Ascending aorta (tissue), 2 donors: ENCODE data around the gene NDUFV2. TPM values are rescaled to one million over a fixed set of nuclear protein-coding genes. Genes with fewer than 3 reads are reported as not detected.

ENCODE experiments used
- DNase-seq, 2 donors: peaks; one replicate each; pipeline ENCODE4 v3.0.0-alpha.2; 2019; ENCODE audit warnings: low spot score in 2 of 2
- H3K27ac ChIP-seq, 2 donors: fragments of 200-600 bp; sonication (generic); one replicate each; pipeline ENCODE4 v1.5.1; 2016 to 2017; ENCODE audit warnings: mild to moderate bottlenecking in 1 of 2
- H3K27me3 ChIP-seq: fragments of 200-600 bp; sonication (generic); one replicate; pipeline ENCODE4 v1.5.1; 2017
- H3K36me3 ChIP-seq, 2 donors: fragments of 200-600 bp; sonication (generic); one replicate each; pipeline ENCODE4 v1.5.1; 2016
- H3K4me1 ChIP-seq, 2 donors: fragments of 200-600 bp; sonication (generic); one replicate each; pipeline ENCODE4 v1.5.1; 2016 to 2017; ENCODE audit warnings: mild to moderate bottlenecking in 1 of 2
- H3K4me3 ChIP-seq, 2 donors: fragments of 200-600 bp; sonication (generic); one replicate each; pipeline ENCODE4 v1.5.1; 2016 to 2017; ENCODE audit warnings: mild to moderate bottlenecking in 1 of 2
- H3K9me3 ChIP-seq, 2 donors: fragments of 200-600 bp; sonication (generic); one replicate each; pipeline ENCODE4 v1.5.1; 2016
- intact Hi-C: fragments of 100-400 bp; cut with DNase I; formaldehyde crosslinking; loops from one replicate; pipeline ENCODE4 v1.15.1; 2023
- total RNA-seq: library from RNA; depleted of rRNA; stranded (reverse); fragments of >200 nt; gene quantifications from one replicate; pipeline ENCODE4 v1.1.0, GENCODE V29; 2016
- TF ChIP-seq, protein P1 (sequence below), 3 experiments: fragments of 200-600 bp in 2 of 3; fragments of 450-650 bp in 1 of 3; sonication (generic) in 2 of 3; IDR thresholded peaks; one replicate each; pipeline ENCODE4 v1.5.1; 2016 to 2019; ENCODE audit warnings: antibody characterized with exemption in 3 of 3, mild to moderate bottlenecking in 1 of 3, moderate library complexity in 1 of 3

NDUFV2 gene
- total RNA-seq, 1 donor from 2014 or later: 48.6 TPM

GRCh38 chr18:9135912-9136314 is 33.4 kb downstream of the NDUFV2 start:
- intact Hi-C loops: loop anchor here (1.0 to 10.0 kb wide), 8 partner anchors 19 to 779 kb away; partner anchors contain the start of genes MTCL1, NDUFV2, PPP4R1 and RALBP1
- no peaks in the 10 kb centered on the region for H3K9me3 ChIP-seq
- DNase-seq: no peak
- peaks cover 4 to 30% of the 10 kb centered on the region in 2 donors for H3K4me1 ChIP-seq
- peak overlapping the region; percentile 87 to 93 for H3K4me3 ChIP-seq
- peak overlapping the region; percentile 96 to 99 for H3K27ac ChIP-seq
- no peaks in the 10 kb centered on the region for H3K27me3 ChIP-seq
- TF ChIP-seq, protein P1, sequence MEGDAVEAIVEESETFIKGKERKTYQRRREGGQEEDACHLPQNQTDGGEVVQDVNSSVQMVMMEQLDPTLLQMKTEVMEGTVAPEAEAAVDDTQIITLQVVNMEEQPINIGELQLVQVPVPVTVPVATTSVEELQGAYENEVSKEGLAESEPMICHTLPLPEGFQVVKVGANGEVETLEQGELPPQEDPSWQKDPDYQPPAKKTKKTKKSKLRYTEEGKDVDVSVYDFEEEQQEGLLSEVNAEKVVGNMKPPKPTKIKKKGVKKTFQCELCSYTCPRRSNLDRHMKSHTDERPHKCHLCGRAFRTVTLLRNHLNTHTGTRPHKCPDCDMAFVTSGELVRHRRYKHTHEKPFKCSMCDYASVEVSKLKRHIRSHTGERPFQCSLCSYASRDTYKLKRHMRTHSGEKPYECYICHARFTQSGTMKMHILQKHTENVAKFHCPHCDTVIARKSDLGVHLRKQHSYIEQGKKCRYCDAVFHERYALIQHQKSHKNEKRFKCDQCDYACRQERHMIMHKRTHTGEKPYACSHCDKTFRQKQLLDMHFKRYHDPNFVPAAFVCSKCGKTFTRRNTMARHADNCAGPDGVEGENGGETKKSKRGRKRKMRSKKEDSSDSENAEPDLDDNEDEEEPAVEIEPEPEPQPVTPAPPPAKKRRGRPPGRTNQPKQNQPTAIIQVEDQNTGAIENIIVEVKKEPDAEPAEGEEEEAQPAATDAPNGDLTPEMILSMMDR (IDR thresholded peaks at IDR 0.05): no peak
- peaks cover 0 to 17% of the 10 kb centered on the region in 2 donors for H3K36me3 ChIP-seq

DNA sequence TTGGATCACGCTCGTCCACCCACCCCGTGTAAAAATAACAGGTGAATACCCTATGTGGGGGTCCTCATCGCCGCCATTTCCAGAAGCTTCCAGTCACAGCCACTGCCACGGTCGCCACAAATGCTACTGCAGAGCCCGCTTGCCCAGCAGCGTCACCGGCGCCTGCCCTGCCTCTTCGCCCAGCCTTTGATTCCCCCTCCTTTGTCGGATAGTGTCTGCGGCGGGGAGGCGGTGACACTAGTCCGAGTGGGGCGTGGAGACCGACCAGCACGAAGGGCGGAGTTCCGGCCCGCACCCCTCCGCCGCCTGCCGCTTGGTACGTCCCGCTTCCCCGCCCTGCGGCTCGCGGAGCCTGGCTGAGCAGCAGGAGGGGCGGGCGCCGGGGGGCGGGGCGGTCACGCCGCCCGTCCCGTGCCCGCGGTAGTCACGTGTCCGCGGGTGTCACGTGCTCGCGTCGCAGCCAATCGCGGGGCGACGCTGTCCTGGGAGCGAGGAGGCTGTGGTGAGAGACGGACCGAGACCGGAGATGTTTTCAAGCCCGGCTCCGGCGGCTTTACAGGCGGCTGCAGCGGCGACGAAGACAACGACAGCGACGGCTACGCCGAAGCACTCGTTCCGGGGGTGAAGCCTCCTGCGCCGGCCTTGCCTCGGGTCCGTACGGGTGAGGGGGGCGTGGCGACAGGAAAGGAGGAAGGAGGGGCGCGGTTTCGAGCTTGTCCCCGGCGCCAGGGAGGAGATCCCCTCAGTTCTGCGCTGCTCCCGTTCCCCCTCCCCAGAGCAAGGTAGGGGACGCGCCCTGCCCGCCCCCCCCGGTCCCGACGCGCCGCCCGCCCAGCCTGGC is 34.0 kb downstream of the NDUFV2 start, which contains the start of gene ANKRD12:
TSS of gene ANKRD12 (plus strand) at position 467 of the 841 bp plus-strand sequence. CDS start 45,652 bp downstream, outside the sequence.
- peak; percentile 87 to 99 for DNase-seq
- Histone ChIP-seq H3K27me3 (no peaks in the 10 kb centered on the region), H3K4me3 (peak within 1 kb of the TSS; percentile 87 to 93), H3K36me3 (peaks cover 0 to 16% of the 10 kb centered on the region in 2 donors), H3K9me3 (no peaks in the 10 kb centered on the region), H3K27ac (peak within 1 kb of the TSS; percentile 96 to 99), H3K4me1 (peaks cover 4 to 37% of the 10 kb centered on the region in 2 donors)
- TF ChIP-seq, protein P1 (IDR thresholded peaks at IDR 0.05): no peak
- intact Hi-C loops: loop anchor here (1.0 to 10.0 kb wide), 9 partner anchors 19 to 778 kb away; partner anchors contain the start of genes MTCL1, NDUFV2, PPP4R1 and RALBP1

- peak in 1 of 2 donors; percentile 73 for DNase-seq
- Histone ChIP-seq H3K4me3 (peak overlapping the region; percentile 87 to 93), H3K27me3 (no peaks in the 10 kb centered on the region), H3K9me3 (no peaks in the 10 kb centered on the region), H3K4me1 (peaks cover 4 to 45% of the 10 kb centered on the region in 2 donors), H3K27ac (peak overlapping the region; percentile 96 to 99), H3K36me3 (peaks cover 0 to 7% of the 10 kb centered on the region in 2 donors)
- TF ChIP-seq, protein P1 (IDR thresholded peaks at IDR 0.05): no peak
- intact Hi-C loops: loop anchor here (1.0 to 10.0 kb wide), 7 partner anchors 80 to 777 kb away; partner anchors contain the start of genes MTCL1, PPP4R1, RALBP1 and TWSG1
Measured at GRCh38 chr18:9137168-9138066, 34.9 kb downstream of the NDUFV2 start.

DNA sequence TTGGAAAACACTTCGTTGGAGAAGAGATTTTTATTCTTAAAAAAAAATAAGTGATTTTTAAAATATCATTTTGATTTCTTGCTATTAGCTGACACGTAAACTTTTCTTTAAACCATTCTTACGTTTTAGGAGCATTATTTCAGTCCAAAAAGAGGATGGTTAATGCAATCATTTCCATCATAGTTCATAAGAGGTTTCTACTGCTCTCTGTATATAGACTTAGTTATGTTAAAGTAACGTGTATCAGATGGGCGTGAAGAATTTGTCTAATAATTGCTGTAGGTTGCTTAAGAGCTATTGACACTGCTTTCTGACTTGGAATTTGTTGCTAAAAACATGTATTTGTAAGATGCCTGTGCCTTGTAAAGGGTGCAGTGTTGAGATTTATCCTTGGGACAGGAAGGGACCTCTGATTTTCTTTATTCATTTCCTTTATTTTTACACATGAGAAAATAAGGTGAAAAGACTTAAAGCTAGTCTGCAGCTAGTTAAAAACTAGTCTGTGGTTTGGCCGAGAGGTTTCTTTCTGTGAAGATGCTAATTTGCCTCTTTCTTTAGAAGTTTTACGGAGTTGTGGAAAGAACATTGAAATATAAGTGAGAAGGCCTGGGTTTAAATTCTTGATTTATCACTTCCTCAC is 37.0 kb downstream of the NDUFV2 start:
- Histone ChIP-seq H3K4me1 (peaks cover 4 to 59% of the 10 kb centered on the region in 2 donors), H3K4me3 (peak overlapping the region; percentile 87 to 93), H3K9me3 (no peaks in the 10 kb centered on the region), H3K27ac (peak overlapping the region; percentile 29 to 88), H3K36me3 (no peaks in the 10 kb centered on the region), H3K27me3 (no peaks in the 10 kb centered on the region)
- intact Hi-C loops: loop anchor here (5.0 to 10.0 kb wide), 5 partner anchors 82 to 775 kb away; partner anchors contain the start of genes MTCL1, PPP4R1 and VAPA
- TF ChIP-seq, protein P1 (IDR thresholded peaks at IDR 0.05): no peak
- no peak for DNase-seq

GRCh38 chr18:9140381-9140780 is 37.9 kb downstream of the NDUFV2 start:
- no peaks in the 10 kb centered on the region for H3K9me3 ChIP-seq
- H3K4me3 ChIP-seq: peak overlapping the region in 1 of 2 donors; percentile 87
- H3K4me1 ChIP-seq: peaks cover 4 to 55% of the 10 kb centered on the region in 2 donors
- no peaks in the 10 kb centered on the region for H3K36me3 ChIP-seq
- H3K27me3 ChIP-seq: no peaks in the 10 kb centered on the region
- intact Hi-C loops: no loop called here
- TF ChIP-seq, protein P1 (IDR thresholded peaks at IDR 0.05): no peak
- peak overlapping the region; percentile 2 to 29 for H3K27ac ChIP-seq
- DNase-seq: no peak
